AG04449 (cell line): ENCODE data around the gene DHRS9.

Experiments
- CTCF ChIA-PET: fragments of 350-600 bp; formaldehyde crosslinking; extraction: SDS; loops from one replicate; lab custom pipeline; 2021; ENCODE audit warnings: antibody characterized with exemption; lab: Yijun Ruan, JAX
- POLR2A ChIA-PET: fragments of 400-600, 350-600 bp; formaldehyde crosslinking; extraction: SDS; loops from one replicate; lab custom pipeline; 2020; ENCODE audit warnings: antibody characterized with exemption, inconsistent platforms; lab: Yijun Ruan, JAX
- DNase-seq: peaks from one replicate; pipeline ENCODE4 v3.0.0-alpha.2; 2010; ENCODE audit warnings: low read depth, low spot score
- H3K4me3 ChIP-seq: 2 replicates; pipeline ENCODE4 v1.5.1; 2011; ENCODE audit warnings: low read depth, mild to moderate bottlenecking, control low read depth, low read length
- TF ChIP-seq, protein P1 (sequence below): IDR thresholded peaks from one replicate; pipeline ENCODE4 v1.5.1; 2011; ENCODE audit warnings: mild to moderate bottlenecking, moderate library complexity, low read length, control low read depth, inconsistent platforms; ENCODE audit not compliant: insufficient read depth; ENCODE audit errors: missing control alignments

DHRS9 gene

GRCh38 chr2:169090133-169090820 lies 20.9 kb downstream of the DHRS9 start:
- H3K4me3 ChIP-seq: no peak overlapping the region
- ChIA-PET CTCF (interaction anchor here (1.3 kb wide), 1 partner anchor 20 kb away, joined by 3 read pairs; no protein-coding TSS in a partner anchor), POLR2A (no interaction called here)
- no peak for DNase-seq
- TF ChIP-seq, protein P1, sequence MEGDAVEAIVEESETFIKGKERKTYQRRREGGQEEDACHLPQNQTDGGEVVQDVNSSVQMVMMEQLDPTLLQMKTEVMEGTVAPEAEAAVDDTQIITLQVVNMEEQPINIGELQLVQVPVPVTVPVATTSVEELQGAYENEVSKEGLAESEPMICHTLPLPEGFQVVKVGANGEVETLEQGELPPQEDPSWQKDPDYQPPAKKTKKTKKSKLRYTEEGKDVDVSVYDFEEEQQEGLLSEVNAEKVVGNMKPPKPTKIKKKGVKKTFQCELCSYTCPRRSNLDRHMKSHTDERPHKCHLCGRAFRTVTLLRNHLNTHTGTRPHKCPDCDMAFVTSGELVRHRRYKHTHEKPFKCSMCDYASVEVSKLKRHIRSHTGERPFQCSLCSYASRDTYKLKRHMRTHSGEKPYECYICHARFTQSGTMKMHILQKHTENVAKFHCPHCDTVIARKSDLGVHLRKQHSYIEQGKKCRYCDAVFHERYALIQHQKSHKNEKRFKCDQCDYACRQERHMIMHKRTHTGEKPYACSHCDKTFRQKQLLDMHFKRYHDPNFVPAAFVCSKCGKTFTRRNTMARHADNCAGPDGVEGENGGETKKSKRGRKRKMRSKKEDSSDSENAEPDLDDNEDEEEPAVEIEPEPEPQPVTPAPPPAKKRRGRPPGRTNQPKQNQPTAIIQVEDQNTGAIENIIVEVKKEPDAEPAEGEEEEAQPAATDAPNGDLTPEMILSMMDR: no peak

GRCh38 chr2:169091256-169091655 lies 21.9 kb downstream of the DHRS9 start:
- POLR2A ChIA-PET: no interaction called here
- CTCF ChIA-PET: no interaction called here
- no peak for DNase-seq
- H3K4me3 ChIP-seq: no peak overlapping the region
- TF ChIP-seq, protein P1: no peak

DNA sequence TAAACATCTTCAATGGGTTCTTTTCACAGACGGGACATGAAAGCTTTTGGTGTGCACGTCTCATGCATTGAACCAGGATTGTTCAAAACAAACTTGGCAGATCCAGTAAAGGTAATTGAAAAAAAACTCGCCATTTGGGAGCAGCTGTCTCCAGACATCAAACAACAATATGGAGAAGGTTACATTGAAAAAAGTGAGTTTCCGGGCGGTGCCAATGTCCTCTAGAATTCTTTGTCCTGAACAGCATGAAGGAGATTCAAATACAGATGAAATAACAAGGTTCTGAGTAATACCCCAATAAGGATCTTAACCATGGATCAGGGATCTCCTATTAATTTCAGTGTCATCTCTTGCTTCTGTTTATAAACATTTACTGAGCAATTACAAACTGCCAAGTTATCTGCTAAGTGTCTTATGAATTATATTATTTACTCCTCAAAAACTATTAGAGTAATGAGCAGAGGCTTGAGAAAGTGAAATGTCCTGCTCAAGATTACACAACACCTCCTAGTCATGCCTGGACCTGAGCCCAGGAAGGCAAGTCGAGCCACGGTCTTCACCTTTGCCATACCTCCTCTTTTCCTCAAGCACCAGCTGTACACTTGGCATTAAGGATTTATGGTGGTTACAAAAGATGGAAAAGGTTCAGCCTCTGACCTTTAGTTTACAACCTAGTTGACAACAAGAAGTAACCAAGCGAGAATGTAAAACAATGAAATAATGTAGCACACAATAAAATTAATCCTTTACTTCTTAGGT lies 22.6 kb downstream of the DHRS9 start:
- H3K4me3 ChIP-seq: no peak overlapping the region
- ChIA-PET CTCF (no interaction called here), POLR2A (no interaction called here)
- TF ChIP-seq, protein P1: no peak
- no peak for DNase-seq

DNA sequence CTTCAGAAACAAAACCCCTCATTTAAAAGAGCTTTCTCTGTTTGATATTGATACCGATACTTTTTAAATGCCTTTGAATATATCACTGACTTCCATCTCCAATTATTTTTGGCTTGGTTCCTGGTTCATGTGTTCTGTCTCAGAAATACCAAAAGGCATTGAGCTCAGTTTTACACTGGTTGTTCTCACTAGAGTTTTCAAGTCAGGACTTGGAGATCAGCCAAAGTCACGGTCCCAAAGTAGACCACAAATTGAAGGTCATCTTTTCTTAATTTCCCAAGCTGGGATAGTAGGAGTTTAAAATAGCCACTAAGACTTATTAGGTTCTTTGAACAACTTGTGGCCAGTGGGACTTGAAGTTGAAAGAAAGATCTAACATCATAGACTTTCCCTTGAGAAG lies 24.2 kb downstream of the DHRS9 start:
- DNase-seq: no peak
- TF ChIP-seq, protein P1: no peak
- ChIA-PET CTCF (interaction anchor here (1.1 kb wide), 1 partner anchor 38 kb away, joined by 3 read pairs; no protein-coding TSS in a partner anchor), POLR2A (interaction anchor here (0.6 kb wide), 1 partner anchor 83 kb away, joined by 3 read pairs; no protein-coding TSS in a partner anchor)
- H3K4me3 ChIP-seq: no peak overlapping the region

DNA sequence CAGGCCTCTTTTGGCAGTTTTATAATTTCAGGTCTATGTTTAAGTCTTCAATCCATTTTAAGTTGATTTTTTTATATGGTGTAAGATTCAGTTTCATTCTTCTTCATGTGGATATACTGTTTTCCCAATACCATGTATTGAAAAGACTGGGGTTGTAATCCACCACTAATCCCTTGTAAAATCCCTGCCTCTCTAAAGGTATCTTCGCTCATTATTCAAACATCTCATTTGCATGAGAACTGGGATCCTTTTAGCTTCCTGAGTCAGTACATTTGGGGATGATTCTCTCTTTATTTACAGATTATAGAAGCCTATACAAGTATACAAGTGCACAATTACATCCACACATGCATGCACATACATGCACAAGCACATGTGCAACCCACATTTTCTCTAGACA lies 25.3 kb downstream of the DHRS9 start:
- ChIA-PET POLR2A (no interaction called here), CTCF (no interaction called here)
- TF ChIP-seq, protein P1: no peak
- DNase-seq: no peak
- H3K4me3 ChIP-seq: no peak overlapping the region

GRCh38 chr2:169095621-169096105 lies 26.3 kb downstream of the DHRS9 start:
- DNase-seq: peak; percentile 46
- ChIA-PET CTCF (interaction anchor here (5.6 kb wide), 1 partner anchor 14 kb away, joined by 26 read pairs; no protein-coding TSS in a partner anchor), POLR2A (no interaction called here)
- TF ChIP-seq, protein P1: no peak
- H3K4me3 ChIP-seq: no peak overlapping the region
